Activated T-helper 17 cell treated with anti-CD3 and anti-CD28 coated beads, Interleukin-2, amount 50 U/mL, for 72 hours (primary cell): ENCODE measurements around the gene PLEKHG4. TPM values are rescaled to one million over a fixed set of nuclear protein-coding genes. Genes with fewer than 3 reads are reported as not detected.

Source experiments
- ATAC-seq: fragments of 150-1000 bp; cut with Tn5 transposase; replicated peaks from 2 replicates; pipeline ENCODE4 v1.10.0; 2021; ENCODE audit warnings: mild to moderate bottlenecking, moderate library complexity
- H3K27ac Mint-ChIP-seq: one replicate; pipeline ENCODE4 v1.8.0; 2022; ENCODE audit warnings: mixed read lengths
- H3K27me3 Mint-ChIP-seq: one replicate; pipeline ENCODE4 v1.8.0; 2022; ENCODE audit warnings: mixed read lengths
- H3K36me3 Mint-ChIP-seq: one replicate; pipeline ENCODE4 v1.8.0; 2022; ENCODE audit warnings: low read depth, mild to moderate bottlenecking, mixed read lengths
- H3K4me1 Mint-ChIP-seq: one replicate; pipeline ENCODE4 v1.8.0; 2022; ENCODE audit warnings: mixed read lengths
- H3K4me3 Mint-ChIP-seq: one replicate; pipeline ENCODE4 v1.8.0; 2022; ENCODE audit warnings: mild to moderate bottlenecking, mixed read lengths
- H3K9me3 Mint-ChIP-seq: one replicate; pipeline ENCODE4 v1.8.0; 2022; ENCODE audit warnings: mixed read lengths
- total RNA-seq, 2 donors: library from RNA; stranded (reverse); gene quantifications; one replicate each; pipeline ENCODE4 v1.2.3, GENCODE V29; 2022

Gene PLEKHG4
- total RNA-seq, 2 donors from 2014 or later = 6.4 to 29.0 TPM

- Mint-ChIP-seq H3K4me3 (no peak overlapping the region), H3K27ac (peak overlapping the region; percentile 22), H3K36me3 (no peaks in the 10 kb centered on the region), H3K27me3 (no peaks in the 10 kb centered on the region), H3K4me1 (no peaks in the 10 kb centered on the region), H3K9me3 (no peaks in the 10 kb centered on the region)
- ATAC-seq = no peak
Observed at GRCh38 chr16:67283826-67284555, 4.7 kb downstream of the PLEKHG4 start.

- H3K27ac Mint-ChIP-seq = peak overlapping the region; percentile 3
- no peaks in the 10 kb centered on the region for H3K9me3 Mint-ChIP-seq
- no peak overlapping the region for H3K4me3 Mint-ChIP-seq
- H3K36me3 Mint-ChIP-seq = no peaks in the 10 kb centered on the region
- H3K27me3 Mint-ChIP-seq = no peaks in the 10 kb centered on the region
- no peak for ATAC-seq
- H3K4me1 Mint-ChIP-seq = no peaks in the 10 kb centered on the region
Observed at GRCh38 chr16:67284699-67285646, 5.6 kb downstream of the PLEKHG4 start.

GRCh38 chr16:67286441-67287235, 7.3 kb downstream of the PLEKHG4 start:
- Mint-ChIP-seq H3K4me1 (no peaks in the 10 kb centered on the region), H3K4me3 (no peak overlapping the region), H3K27me3 (no peaks in the 10 kb centered on the region), H3K27ac (peak overlapping the region; percentile 29), H3K9me3 (no peaks in the 10 kb centered on the region), H3K36me3 (no peaks in the 10 kb centered on the region)
- no peak for ATAC-seq

GRCh38 chr16:67287960-67288359, 8.6 kb downstream of the PLEKHG4 start:
- Mint-ChIP-seq H3K27ac (no peak overlapping the region), H3K27me3 (no peaks in the 10 kb centered on the region), H3K4me1 (no peaks in the 10 kb centered on the region), H3K36me3 (no peaks in the 10 kb centered on the region), H3K4me3 (no peak overlapping the region), H3K9me3 (no peaks in the 10 kb centered on the region)
- no peak for ATAC-seq

GRCh38 chr16:67291461-67291860, 12.1 kb downstream of the PLEKHG4 start:
- H3K27ac Mint-ChIP-seq = no peak overlapping the region
- no peak overlapping the region for H3K4me3 Mint-ChIP-seq
- no peaks in the 10 kb centered on the region for H3K9me3 Mint-ChIP-seq
- H3K36me3 Mint-ChIP-seq = no peaks in the 10 kb centered on the region
- ATAC-seq = no peak
- H3K27me3 Mint-ChIP-seq = no peaks in the 10 kb centered on the region
- H3K4me1 Mint-ChIP-seq = no peaks in the 10 kb centered on the region

GRCh38 chr16:67294171-67294757, 14.9 kb downstream of the PLEKHG4 start:
- Mint-ChIP-seq H3K36me3 (no peaks in the 10 kb centered on the region), H3K9me3 (no peaks in the 10 kb centered on the region), H3K4me1 (no peaks in the 10 kb centered on the region), H3K27ac (no peak overlapping the region), H3K4me3 (no peak overlapping the region), H3K27me3 (no peaks in the 10 kb centered on the region)
- no peak for ATAC-seq

GRCh38 chr16:67294938-67295361, 15.6 kb downstream of the PLEKHG4 start:
- H3K4me3 Mint-ChIP-seq = no peak overlapping the region
- H3K4me1 Mint-ChIP-seq = no peaks in the 10 kb centered on the region
- H3K36me3 Mint-ChIP-seq = no peaks in the 10 kb centered on the region
- H3K9me3 Mint-ChIP-seq = no peaks in the 10 kb centered on the region
- no peak overlapping the region for H3K27ac Mint-ChIP-seq
- no peaks in the 10 kb centered on the region for H3K27me3 Mint-ChIP-seq
- ATAC-seq = no peak

- no peak overlapping the region for H3K4me3 Mint-ChIP-seq
- no peaks in the 10 kb centered on the region for H3K4me1 Mint-ChIP-seq
- no peaks in the 10 kb centered on the region for H3K9me3 Mint-ChIP-seq
- H3K27ac Mint-ChIP-seq = no peak overlapping the region
- H3K27me3 Mint-ChIP-seq = peaks cover 3% of the 10 kb centered on the region
- no peak for ATAC-seq
- H3K36me3 Mint-ChIP-seq = no peaks in the 10 kb centered on the region
Observed at GRCh38 chr16:67296420-67296819, 17.1 kb downstream of the PLEKHG4 start.

GRCh38 chr16:67298277-67298676, 18.9 kb downstream of the PLEKHG4 start:
- H3K4me1 Mint-ChIP-seq = no peaks in the 10 kb centered on the region
- peaks cover 3% of the 10 kb centered on the region for H3K27me3 Mint-ChIP-seq
- H3K27ac Mint-ChIP-seq = no peak overlapping the region
- no peaks in the 10 kb centered on the region for H3K9me3 Mint-ChIP-seq
- H3K4me3 Mint-ChIP-seq = no peak overlapping the region
- no peaks in the 10 kb centered on the region for H3K36me3 Mint-ChIP-seq
- no peak for ATAC-seq

- no peak overlapping the region for H3K27ac Mint-ChIP-seq
Observed at GRCh38 chr16:67299269-67299668, 19.9 kb downstream of the PLEKHG4 start.

GRCh38 chr16:67301080-67301782, 21.9 kb downstream of the PLEKHG4 start:
- no peaks in the 10 kb centered on the region for H3K4me1 Mint-ChIP-seq
- no peaks in the 10 kb centered on the region for H3K36me3 Mint-ChIP-seq
- H3K27me3 Mint-ChIP-seq = peaks cover 3% of the 10 kb centered on the region
- H3K4me3 Mint-ChIP-seq = no peak overlapping the region
- no peak for ATAC-seq
- peak overlapping the region; percentile 66 for H3K27ac Mint-ChIP-seq
- no peaks in the 10 kb centered on the region for H3K9me3 Mint-ChIP-seq

More at GRCh38 chr16:67299269-67299668, 19.9 kb downstream of the PLEKHG4 start:
- Mint-ChIP-seq H3K4me1 (no peaks in the 10 kb centered on the region), H3K4me3 (no peak overlapping the region), H3K9me3 (no peaks in the 10 kb centered on the region), H3K36me3 (no peaks in the 10 kb centered on the region), H3K27me3 (peaks cover 3% of the 10 kb centered on the region)
- no peak for ATAC-seq

GRCh38 chr16:67302076-67302475, 22.7 kb downstream of the PLEKHG4 start:
- Mint-ChIP-seq H3K4me3 (no peak overlapping the region), H3K9me3 (no peaks in the 10 kb centered on the region), H3K27ac (peak overlapping the region; percentile 66), H3K36me3 (no peaks in the 10 kb centered on the region), H3K27me3 (peaks cover 3% of the 10 kb centered on the region), H3K4me1 (no peaks in the 10 kb centered on the region)
- ATAC-seq = no peak

- ATAC-seq = no peak
- Mint-ChIP-seq H3K4me3 (no peak overlapping the region), H3K4me1 (no peaks in the 10 kb centered on the region), H3K36me3 (no peaks in the 10 kb centered on the region), H3K9me3 (no peaks in the 10 kb centered on the region), H3K27ac (peak overlapping the region; percentile 26), H3K27me3 (peaks cover 3% of the 10 kb centered on the region)
Observed at GRCh38 chr16:67302970-67303369, 23.6 kb downstream of the PLEKHG4 start.
